GM19099 (cell line): ENCODE results near the gene YPEL1.

Experiments
- POLR2A ChIP-seq: IDR thresholded peaks from 3 replicates; pipeline ENCODE4 v1.6.1; 2011; ENCODE audit warnings: low read depth; ENCODE audit not compliant: insufficient read length; ENCODE audit errors: extremely low read depth

Gene YPEL1

GRCh38 chr22:21665047-21665851 is 70.3 kb downstream of the YPEL1 start:
- no peak for TF ChIP-seq POLR2A

- no peak for TF ChIP-seq POLR2A
Observed at GRCh38 chr22:21663738-21664137, 71.9 kb downstream of the YPEL1 start.

- no peak for TF ChIP-seq POLR2A
Observed at GRCh38 chr22:21661991-21662390, 73.6 kb downstream of the YPEL1 start.

GRCh38 chr22:21660904-21661303 is 74.7 kb downstream of the YPEL1 start:
- TF ChIP-seq POLR2A = no peak

- TF ChIP-seq POLR2A = no peak
Observed at GRCh38 chr22:21659864-21660525, 75.6 kb downstream of the YPEL1 start.

GRCh38 chr22:21657360-21658032 is 78.1 kb downstream of the YPEL1 start:
- peak; percentile 50 for TF ChIP-seq POLR2A

GRCh38 chr22:21657020-21657359 is 78.6 kb downstream of the YPEL1 start:
- TF ChIP-seq POLR2A = no peak

GRCh38 chr22:21652547-21653545 is 82.7 kb downstream of the YPEL1 start:
- no peak for TF ChIP-seq POLR2A

- peak; percentile 69 for TF ChIP-seq POLR2A
Observed at GRCh38 chr22:21652010-21652546, 83.5 kb downstream of the YPEL1 start.

GRCh38 chr22:21651521-21652009 is 84.0 kb downstream of the YPEL1 start:
- TF ChIP-seq POLR2A = no peak

- no peak for TF ChIP-seq POLR2A
Observed at GRCh38 chr22:21650823-21651520, 84.6 kb downstream of the YPEL1 start.

GRCh38 chr22:21650280-21650679 is 85.3 kb downstream of the YPEL1 start:
- no peak for TF ChIP-seq POLR2A
